H1 (cell line): Measurements from ENCODE around the gene GRHL3. TPM values are rescaled to one million over a fixed set of nuclear protein-coding genes. Genes with fewer than 3 reads are reported as not detected.

Source experiments
- CBX5 ChIP-seq: fragments of 300-800, 300-1000 bp; sonication (generic); IDR thresholded peaks from 2 replicates; pipeline ENCODE4 v1.7.1; 2016; ENCODE audit warnings: antibody characterized with exemption, low read length, low read depth
- KDM5A ChIP-seq: fragments of 200-600 bp; IDR thresholded peaks from 2 replicates; pipeline ENCODE4 v1.7.1; 2012; ENCODE audit warnings: mild to moderate bottlenecking, low read length, inconsistent platforms, mixed read lengths
- POLR2A ChIP-seq, 2 experiments: IDR thresholded peaks; 1 replicate in 1 of 2; 2 replicates in 1 of 2; pipeline ENCODE4 v1.6.1; 2011; ENCODE audit warnings: low read depth in 2 of 2, low read length in 2 of 2, mild to moderate bottlenecking in 2 of 2; ENCODE audit errors: control extremely low read depth in 1 of 2
- SAP30 ChIP-seq: fragments of 300-600 bp; sonication (generic); IDR thresholded peaks from 2 replicates; pipeline ENCODE4 v1.7.1; 2012; ENCODE audit warnings: low read length, moderate library complexity, mild to moderate bottlenecking, inconsistent platforms; ENCODE audit not compliant: insufficient read depth, insufficient replicate concordance
- SIRT6 ChIP-seq: IDR thresholded peaks from one replicate; pipeline ENCODE4 v1.7.1; 2012; ENCODE audit warnings: low read length, inconsistent platforms
- TCF12 ChIP-seq: IDR thresholded peaks from 2 replicates; pipeline ENCODE4 v1.6.1; 2011; ENCODE audit warnings: low read depth, mild to moderate bottlenecking, low read length
- polyA plus RNA-seq, 7 experiments: library from polyadenylated mRNA; depleted of rRNA in 3 of 7; stranded (reverse) in 5 of 7; unstranded in 2 of 7; fragments of >200 nt in 5 of 7; fragments of 200-250 nt in 2 of 7; gene quantifications; 1 replicate in 5 of 7; 2 replicates in 1 of 7; 4 replicates in 1 of 7; pipeline versions ENCODE4 v1.2.1 to v1.2.3, GENCODE V29; 2011 to 2013; ENCODE audit warnings: missing spikeins in 2 of 7, mixed read lengths in 2 of 7
- total RNA-seq: library from RNA; stranded (reverse); fragmentation: NEBNext Ultra II Directional; extraction: Animal tissue kit (Norgen Biotek cat#: 25700); gene quantifications from 2 replicates; pipeline ENCODE4 v1.2.1, GENCODE V29; 2021

The GRHL3 gene
- total and polyA plus RNA-seq, 2 of the 8 experiments (the other 6 are each of a cell fraction or from before 2014, with no cell fraction given), result 0.80 to 1.8 TPM

- TF ChIP-seq SAP30 (no peak), CBX5 (no peak), SIRT6 (no peak), KDM5A (no peak), POLR2A (IDR thresholded peaks at IDR 0.05; ENCODE audit: control extremely low read depth in 1 of 2, low read depth in 2 of 2, low read length in 2 of 2) (no peak), TCF12 (no peak)
Observed at GRCh38 chr1:24282491-24282890, 36.7 kb upstream of the GRHL3 start (continued).
